Glomerular visceral epithelial cell (primary cell): ENCODE results near the gene MSL3B.

ENCODE experiments used
- DNase-seq: peaks from one replicate; pipeline ENCODE4 v3.0.0-alpha.2; 2016; ENCODE audit errors: extremely low spot score

MSL3B gene

GRCh38 chr2:233853353-233853752 lies 14.8 kb downstream of the MSL3B start:
- DNase-seq: no peak

GRCh38 chr2:233852056-233852455 lies 16.1 kb downstream of the MSL3B start:
- no peak for DNase-seq

DNA sequence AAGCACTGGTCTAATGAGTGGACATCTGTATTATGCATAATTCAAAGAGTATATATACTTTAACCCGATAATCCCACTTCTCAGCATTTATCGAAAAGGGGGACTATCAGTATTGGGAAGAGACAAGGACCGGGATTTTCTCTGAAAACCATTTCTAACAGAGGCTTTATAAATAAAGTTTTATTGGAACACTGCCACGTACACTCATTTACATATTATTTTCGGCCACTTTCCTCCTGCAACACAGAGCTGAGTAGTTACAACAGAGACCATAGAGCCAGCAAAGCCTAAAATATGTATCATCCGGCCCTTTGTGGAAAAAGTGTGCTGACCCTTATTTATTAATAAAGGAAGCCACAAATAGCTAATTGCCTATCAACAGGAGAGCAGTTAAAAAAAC lies 17.0 kb downstream of the MSL3B start:
- DNase-seq: no peak

- DNase-seq: no peak
These were observed 17.4 kb downstream of the MSL3B start for GRCh38 chr2:233850745-233851144.

DNA sequence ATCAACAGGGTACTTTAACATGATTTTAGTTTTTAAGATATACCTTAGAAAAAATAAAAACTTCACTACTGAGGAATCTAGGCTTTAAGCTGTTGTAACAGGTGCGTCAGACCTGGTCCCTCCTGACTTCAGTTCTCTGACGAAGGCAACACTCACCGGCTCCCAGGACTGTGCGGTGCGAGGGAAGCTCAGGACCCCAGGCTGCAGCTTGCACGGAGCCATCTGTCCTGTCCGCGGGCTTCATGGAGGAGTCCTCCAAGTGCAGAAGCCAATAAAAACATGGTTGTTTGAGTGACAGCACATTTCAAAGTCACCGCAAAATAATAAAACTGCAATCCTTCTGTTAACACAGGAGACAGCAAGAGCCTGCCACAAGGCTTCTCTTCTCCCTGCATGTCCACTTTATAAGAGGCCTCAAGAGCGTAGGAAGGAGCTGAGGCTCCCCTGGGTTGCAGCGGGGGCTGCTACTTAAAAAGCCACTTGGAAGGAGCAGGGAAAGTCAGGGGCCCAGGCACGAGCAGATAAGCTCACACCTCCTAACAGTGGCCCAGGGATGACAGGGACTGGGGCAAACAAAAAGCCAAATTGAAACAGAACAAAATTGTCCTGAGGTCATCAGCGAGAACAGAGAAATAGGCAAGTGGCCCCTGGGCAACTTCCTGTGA lies 18.4 kb downstream of the MSL3B start:
- DNase-seq: no peak

GRCh38 chr2:233848276-233848675 lies 19.9 kb downstream of the MSL3B start:
- DNase-seq: no peak

GRCh38 chr2:233847248-233847898 lies 20.8 kb downstream of the MSL3B start:
- DNase-seq: no peak

GRCh38 chr2:233846387-233847247 lies 21.6 kb downstream of the MSL3B start:
- DNase-seq: no peak

GRCh38 chr2:233845301-233846060 lies 22.7 kb downstream of the MSL3B start:
- no peak for DNase-seq

GRCh38 chr2:233844836-233845235 lies 23.4 kb downstream of the MSL3B start:
- no peak for DNase-seq

GRCh38 chr2:233844064-233844807 lies 23.9 kb downstream of the MSL3B start:
- DNase-seq: no peak

GRCh38 chr2:233841183-233841582 lies 27.0 kb downstream of the MSL3B start:
- DNase-seq: no peak

GRCh38 chr2:233840520-233840919 lies 27.7 kb downstream of the MSL3B start:
- no peak for DNase-seq

- DNase-seq: no peak
These were observed 28.8 kb downstream of the MSL3B start for GRCh38 chr2:233839447-233839820.

- DNase-seq: no peak
These were observed 29.3 kb downstream of the MSL3B start for GRCh38 chr2:233838726-233839446.

DNA sequence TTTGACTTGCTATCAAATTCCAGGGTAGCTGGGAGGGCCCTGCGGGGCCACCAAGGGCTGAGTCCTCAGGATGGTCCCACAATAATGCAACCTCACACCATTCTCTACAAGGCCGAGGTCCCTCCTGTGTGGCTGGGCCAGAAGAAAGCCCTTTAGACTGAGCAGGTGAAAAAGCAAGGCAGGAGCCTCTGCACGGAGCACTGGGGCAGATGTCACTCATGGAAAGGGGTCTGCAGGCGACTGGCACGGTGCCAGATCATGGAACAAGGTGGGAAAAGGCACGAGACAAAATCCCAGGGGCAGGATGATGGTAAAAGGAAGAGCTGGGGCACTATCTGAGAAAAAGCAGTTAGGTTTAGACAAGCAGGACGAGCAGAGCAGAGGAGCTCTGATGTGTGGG lies 29.9 kb downstream of the MSL3B start:
- no peak for DNase-seq

- DNase-seq: no peak
These were observed 30.4 kb downstream of the MSL3B start for GRCh38 chr2:233837694-233838229.

DNA sequence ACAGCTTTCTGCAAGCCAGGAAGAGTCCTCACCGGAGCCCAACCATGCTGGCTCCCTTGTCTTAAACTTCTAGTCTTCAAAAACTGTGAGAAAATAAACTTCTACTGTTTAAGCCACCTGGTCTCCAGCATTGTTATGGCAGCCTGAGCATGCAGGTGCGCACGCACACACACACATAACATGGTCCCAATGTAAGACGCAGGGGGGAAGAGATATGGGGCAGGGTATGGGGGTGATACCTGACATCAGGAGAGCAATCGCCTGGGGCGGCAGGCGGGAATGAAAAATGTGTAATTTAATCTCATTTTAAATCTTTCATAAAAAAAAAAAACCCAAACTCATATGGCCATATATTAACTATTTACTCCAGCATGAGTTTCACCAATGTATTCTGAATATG lies 31.8 kb downstream of the MSL3B start:
- no peak for DNase-seq

DNA sequence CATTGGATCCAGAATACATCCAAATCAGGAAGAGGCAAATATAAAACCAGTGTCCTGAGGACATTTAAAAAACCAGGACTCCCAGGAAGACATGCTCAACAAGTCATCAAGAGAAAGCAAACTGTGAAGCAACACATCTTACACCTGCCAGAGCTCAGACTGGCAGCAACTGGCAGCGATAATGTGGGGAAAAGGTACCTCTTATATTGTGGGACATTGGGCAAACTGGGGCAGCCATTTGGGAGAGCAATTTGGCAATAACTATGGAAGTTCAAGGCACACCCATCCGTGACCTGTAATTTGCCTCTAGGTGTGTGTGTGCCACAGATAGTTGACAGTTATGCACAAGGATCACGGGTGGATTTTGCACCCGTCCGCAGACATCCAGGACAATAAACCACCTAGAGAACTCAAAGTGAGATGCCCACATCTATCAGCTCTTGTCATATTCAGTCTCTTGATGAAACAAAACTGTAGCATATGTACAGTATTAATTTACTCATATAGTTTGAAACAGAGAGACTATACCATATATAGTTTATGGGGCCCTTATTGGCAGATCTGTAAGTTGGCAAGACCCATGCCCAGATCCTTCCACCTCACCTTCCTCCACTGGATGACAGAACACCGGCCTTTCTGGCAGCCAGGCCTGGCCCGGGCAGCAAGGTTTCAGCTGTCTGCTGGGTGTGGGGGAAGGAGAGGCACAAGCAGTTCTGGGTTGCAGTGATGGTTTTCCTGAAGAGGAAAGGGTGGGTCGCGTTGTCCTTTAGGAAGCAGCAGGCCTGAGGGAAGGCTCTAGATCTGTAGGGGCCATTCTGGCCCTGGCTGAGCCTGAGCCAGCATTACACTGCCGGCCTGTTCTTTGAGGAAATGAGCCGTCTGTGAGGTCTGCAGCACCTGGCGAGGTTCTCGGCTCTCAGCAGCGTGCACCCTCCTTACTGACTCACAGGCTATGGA lies 32.7 kb downstream of the MSL3B start:
- DNase-seq: no peak
